HG03039 (cell line): ENCODE results near the gene PGLYRP4.

Experiments
- ATAC-seq: cut with Tn5 transposase; IDR thresholded peaks from one replicate; pipeline ENCODE4 v1.9.1; 2021; ENCODE audit warnings: mild to moderate bottlenecking, moderate library complexity; ENCODE audit not compliant: unreplicated experiment

Gene PGLYRP4, protein sequence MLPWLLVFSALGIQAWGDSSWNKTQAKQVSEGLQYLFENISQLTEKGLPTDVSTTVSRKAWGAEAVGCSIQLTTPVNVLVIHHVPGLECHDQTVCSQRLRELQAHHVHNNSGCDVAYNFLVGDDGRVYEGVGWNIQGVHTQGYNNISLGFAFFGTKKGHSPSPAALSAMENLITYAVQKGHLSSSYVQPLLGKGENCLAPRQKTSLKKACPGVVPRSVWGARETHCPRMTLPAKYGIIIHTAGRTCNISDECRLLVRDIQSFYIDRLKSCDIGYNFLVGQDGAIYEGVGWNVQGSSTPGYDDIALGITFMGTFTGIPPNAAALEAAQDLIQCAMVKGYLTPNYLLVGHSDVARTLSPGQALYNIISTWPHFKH

GRCh38 chr1:153348511-153349362 lies at the start of gene PGLYRP4:
Gene PGLYRP4, minus strand, starts transcription at chr1:153348841. Its CDS starts 909 bp downstream, at chr1:153347932.
- ATAC-seq, result no peak

DNA sequence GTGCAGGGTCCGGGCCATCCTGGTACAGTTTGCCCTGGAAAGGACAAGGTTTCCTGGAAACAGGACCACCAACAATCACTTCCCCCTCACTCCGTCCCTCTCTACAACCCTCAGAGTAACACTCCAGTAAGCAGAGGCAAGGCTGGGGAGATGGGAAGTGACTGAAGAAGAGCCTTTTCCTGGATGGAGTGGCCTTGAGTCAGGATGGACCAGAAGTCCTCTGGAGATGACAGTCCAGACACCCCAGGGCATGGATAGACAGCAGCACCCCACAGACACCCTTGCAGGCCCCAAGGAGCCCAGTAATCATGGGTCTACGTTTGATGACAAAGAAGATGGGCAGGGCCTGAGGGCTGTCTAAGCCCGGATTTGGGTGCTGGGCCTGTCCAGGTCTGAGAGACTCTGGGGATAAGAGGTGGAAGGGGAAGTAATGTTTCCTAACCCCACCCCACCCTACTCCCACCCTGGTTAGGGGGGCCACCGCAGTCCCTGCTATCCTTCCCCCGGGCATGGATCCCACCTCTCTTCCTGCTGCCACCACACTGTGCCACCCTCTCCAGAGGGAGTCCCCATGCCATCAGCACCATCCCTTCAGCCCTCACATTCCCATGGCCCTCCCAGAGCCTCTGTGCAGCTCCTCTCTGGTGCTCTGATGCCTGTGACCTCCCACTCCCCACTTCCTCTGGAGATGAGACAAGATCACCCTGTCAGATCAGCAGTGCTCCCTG lies 49.4 kb upstream of the PGLYRP4 start:
- no peak for ATAC-seq

DNA sequence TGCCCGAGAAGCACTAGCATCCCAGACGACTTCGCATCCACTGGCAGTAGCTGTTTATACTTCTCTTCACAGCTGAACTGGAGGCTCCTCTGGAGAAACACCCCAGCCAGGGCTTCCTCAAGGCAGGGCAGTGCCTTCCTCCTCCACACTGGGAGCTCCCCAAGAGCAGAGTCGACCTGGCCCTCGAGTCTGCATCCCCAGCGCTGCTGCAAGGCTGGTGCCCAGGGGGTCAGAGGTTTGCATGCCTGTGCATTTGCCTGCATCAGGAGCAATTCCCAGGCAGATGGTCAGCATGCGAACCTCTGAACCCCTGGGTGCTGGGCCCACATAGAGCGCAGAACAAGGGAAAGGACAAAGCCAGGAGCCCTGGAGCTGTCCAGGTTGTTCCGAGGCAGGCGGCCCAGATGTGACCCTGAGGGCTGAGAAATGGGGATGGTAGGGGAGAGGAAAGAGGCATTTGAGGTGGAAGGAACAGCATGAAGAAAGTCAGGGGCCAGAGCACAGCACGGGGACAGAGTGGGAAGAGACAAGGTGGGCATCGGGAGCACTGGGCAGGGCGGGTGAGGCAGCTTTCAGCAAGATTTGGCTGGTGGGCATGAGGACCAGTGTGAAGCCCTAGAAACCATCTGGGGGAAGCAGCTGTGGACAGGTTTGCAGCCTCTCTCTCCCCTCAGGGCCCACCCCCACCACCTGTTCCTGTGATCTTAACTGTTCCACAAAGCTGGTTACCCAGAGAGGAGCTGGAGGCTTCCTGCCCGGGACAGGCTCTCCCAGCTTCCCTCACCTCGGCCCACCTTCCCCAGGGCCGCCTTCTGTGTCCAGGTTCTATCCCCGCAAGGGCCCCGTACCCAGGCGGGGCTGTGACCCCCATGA lies 48.6 kb upstream of the PGLYRP4 start:
- no peak for ATAC-seq

- ATAC-seq, result no peak
These were observed 47.8 kb upstream of the PGLYRP4 start for GRCh38 chr1:153396461-153396860.

DNA sequence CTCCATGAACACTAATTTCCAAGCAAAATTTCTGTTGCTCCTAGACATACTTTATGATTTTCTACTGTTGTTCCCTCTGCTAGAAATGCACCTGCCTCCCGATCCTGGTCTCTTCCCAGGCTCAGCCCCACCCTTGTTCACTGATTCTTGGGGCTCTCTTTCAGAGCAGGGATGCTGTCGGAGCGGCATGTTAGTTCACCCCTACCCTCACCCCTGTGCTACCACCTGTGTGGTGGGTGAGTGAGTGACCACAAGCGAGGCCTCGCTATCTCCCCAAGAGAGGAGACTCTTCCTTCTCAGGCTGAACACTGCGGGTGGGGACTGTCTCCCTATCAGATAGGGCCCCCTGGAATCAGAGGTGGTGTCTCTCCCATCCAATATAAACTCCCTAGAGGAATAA lies 47.1 kb upstream of the PGLYRP4 start:
- ATAC-seq, result no peak

DNA sequence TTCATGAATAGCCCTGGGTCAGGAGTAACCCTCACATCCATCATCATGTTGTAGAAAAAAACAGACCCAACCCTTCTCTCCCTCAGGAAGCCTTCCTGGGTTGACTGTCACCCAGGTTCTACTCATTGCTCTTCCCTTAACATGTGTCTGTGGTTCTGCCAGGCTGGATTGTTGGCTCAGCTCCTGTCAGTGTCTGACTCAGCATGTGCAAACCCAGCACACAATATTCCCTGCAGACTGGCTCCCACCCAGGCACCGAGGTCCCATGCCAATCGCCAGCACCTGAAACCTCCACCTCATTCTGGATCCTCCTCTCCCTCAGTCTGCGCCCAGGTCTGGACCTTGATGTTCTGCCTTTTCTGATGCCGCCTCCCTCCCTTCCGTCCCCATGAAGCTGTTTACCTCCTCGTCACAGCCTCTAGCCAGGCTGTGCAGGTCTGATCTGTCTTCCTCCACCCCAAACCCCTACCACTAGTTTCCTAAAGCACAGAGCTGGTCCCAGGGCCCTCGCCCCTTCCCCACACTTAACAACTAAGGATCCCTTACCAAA lies 46.6 kb upstream of the PGLYRP4 start:
- ATAC-seq, result no peak

GRCh38 chr1:153394391-153394790 lies 45.8 kb upstream of the PGLYRP4 start:
- no peak for ATAC-seq

DNA sequence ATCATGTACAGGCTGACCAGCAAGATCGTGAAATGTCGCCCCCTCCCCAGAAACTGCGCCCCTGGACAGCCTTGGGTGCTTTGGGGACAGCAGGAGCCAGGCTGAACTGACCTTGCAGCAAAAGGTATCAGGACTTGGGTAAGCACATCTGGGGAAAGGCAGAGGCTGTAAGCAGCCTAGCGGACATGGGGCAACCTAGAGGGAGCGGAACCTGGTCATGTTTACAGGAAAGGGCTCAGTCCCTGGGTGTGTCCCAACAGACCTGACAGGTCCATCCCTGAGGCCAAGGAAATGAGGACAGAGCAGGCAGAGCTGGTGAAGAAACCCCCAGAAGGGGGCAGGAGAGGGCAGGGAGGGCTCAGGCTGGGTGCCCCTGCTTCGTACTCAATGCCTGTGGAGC lies 45.3 kb upstream of the PGLYRP4 start:
- ATAC-seq, result no peak

DNA sequence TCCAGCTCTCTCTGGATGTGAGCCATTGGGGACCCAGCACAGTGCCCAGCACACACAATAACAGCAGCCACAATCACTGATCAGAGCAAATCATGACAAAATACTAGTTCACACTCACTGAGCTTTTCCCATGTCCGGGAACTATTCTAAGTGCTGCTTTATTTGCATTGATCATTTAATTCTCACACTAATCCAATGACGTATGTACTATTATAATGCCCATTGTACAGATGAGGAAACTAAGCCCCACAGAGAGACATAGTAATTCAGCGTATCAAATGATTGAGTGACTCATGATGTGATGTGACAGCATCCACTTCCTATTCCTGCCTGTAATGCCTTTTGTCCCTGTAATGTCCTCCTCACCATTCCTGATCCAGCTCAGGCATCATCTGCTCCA lies 44.2 kb upstream of the PGLYRP4 start:
- ATAC-seq, result no peak

- no peak for ATAC-seq
These were observed 43.6 kb upstream of the PGLYRP4 start for GRCh38 chr1:153392258-153392657.

GRCh38 chr1:153390938-153391710 lies 42.5 kb upstream of the PGLYRP4 start, which contains the start of gene S100A8:
Gene S100A8, minus strand, starts transcription at chr1:153391073. Its CDS starts 538 bp downstream, at chr1:153390535.
- no peak for ATAC-seq

DNA sequence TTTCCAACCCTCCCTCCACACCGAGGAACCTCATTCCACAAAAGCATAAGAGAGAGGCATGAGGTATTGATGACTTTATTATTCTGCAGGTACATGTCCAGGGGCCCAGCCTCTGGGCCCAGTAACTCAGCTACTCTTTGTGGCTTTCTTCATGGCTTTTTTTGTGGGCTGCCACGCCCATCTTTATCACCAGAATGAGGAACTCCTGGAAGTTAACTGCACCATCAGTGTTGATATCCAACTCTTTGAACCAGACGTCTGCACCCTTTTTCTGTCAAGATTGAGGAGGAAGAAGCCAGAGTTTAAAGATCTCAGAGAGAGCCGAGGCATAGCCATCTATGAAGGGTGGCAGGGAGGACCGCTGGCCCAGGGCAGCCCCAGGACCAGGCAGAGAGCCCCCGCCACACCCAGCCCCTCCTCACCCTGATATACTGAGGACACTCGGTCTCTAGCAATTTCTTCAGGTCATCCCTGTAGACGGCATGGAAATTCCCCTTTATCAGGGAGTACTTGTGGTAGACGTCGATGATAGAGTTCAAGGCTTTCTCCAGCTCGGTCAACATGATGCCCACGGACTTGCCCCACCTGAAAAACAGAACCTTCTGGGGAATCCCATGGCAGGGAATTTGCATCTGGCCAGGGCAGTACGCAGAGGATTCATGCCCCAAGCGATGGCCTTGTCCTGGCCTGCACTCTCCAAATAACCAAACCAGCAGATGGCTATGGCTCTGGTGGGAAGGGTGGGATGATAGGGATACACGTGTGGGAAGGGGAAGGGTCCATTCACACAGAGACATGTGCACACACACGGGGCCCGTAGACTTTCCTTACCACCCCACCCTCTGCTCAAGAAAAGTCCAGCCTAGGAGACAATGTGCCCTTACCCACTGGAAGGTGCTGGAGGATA lies 41.6 kb upstream of the PGLYRP4 start:
- no peak for ATAC-seq

GRCh38 chr1:153389401-153389800 lies 40.8 kb upstream of the PGLYRP4 start:
- no peak for ATAC-seq

DNA sequence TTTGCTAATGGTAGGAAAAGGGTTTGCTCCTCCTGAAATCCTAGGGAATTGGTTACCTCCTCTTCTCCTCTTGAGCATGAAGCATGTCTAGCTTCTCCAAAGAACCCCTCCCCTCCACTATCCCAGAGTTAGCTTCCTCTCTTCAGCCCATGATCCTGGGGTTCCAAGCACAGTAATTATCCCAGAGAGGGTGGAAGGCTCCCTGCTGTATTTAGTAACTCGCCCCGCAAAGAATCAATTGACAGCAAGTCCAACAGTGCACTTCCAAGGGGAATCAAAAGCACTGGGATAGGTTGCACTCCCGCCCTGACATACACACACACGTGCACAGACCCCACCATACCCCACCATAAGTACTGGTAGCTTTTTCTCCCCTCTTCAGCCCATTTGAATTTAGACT lies 39.1 kb upstream of the PGLYRP4 start:
- ATAC-seq, result no peak

DNA sequence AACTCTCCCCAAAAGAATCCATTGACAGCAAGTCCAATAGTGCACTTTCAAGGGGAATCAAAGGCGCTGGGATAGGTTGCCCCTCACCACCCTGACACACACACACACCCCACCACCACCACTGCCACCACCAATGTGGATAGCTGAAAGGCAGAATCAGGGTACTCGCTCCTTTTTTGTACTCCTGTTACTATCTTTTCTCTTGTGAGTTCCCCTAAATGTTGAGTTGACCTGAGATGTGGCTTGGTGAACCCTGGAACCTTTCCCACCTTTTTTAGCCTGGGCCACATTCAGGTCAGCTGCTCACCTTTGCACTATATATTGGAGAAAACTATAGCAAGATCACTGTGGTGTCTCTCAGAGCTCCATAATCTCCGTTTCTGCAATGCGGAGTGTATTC lies 38.4 kb upstream of the PGLYRP4 start:
- no peak for ATAC-seq

- no peak for ATAC-seq
These were observed 37.9 kb upstream of the PGLYRP4 start for GRCh38 chr1:153386500-153386901.

- ATAC-seq, result no peak
These were observed 36.4 kb upstream of the PGLYRP4 start for GRCh38 chr1:153384958-153385580.

GRCh38 chr1:153380711-153381110 lies 32.1 kb upstream of the PGLYRP4 start:
- no peak for ATAC-seq
